Caco-2 (cell line): Measurements from ENCODE around the gene YKT6. TPM values are rescaled to one million over a fixed set of nuclear protein-coding genes. Genes with fewer than 3 reads are reported as not detected.

Experiments
- BruUV-seq: library from RNA; stranded (reverse); fragments of 400-500 nt; replicated peaks from 2 replicates; lab custom pipeline; 2021; lab: Mats Ljungman, UMichigan
- CTCF ChIA-PET: fragments of 300-600 bp; sonication (Branson Sonifier 250); formaldehyde crosslinking; loops from one replicate; lab custom pipeline; 2022; ENCODE audit warnings: antibody characterized with exemption; lab: Charles Lee
- POLR2A ChIA-PET: fragments of 300-600 bp; sonication (Branson Sonifier 250); formaldehyde crosslinking; loops from one replicate; lab custom pipeline; 2022; ENCODE audit warnings: antibody characterized with exemption; lab: Charles Lee
- DNase-seq, 2 experiments: peaks; one replicate each; pipeline versions ENCODE4 v3.0.0 to v3.0.0-alpha.2; 2020 to 2022
- H3K27me3 ChIP-seq: replicated peaks from 2 replicates; pipeline ENCODE4 v1.6.0; 2011; ENCODE audit warnings: low read length; ENCODE audit not compliant: control insufficient read depth, insufficient read depth
- H3K36me3 ChIP-seq: 2 replicates; pipeline ENCODE4 v1.5.1; 2011; ENCODE audit warnings: low read length; ENCODE audit not compliant: control insufficient read depth, insufficient read depth
- H3K4me1 ChIP-seq: fragments of 250-450 bp; sonication (Bioruptor Pico); 2 replicates; pipeline ENCODE4 v1.5.1; 2020; ENCODE audit warnings: mild to moderate bottlenecking
- H3K4me3 ChIP-seq: 2 replicates; pipeline ENCODE4 v1.5.1; 2011; ENCODE audit warnings: low read depth, mild to moderate bottlenecking, control low read depth, low read length
- H3K9me3 ChIP-seq: fragments of 250-450 bp; sonication (Bioruptor Pico); 2 replicates; pipeline ENCODE4 v1.5.1; 2020; ENCODE audit warnings: mild to moderate bottlenecking, moderate library complexity
- H3K27ac Mint-ChIP-seq: one replicate; pipeline ENCODE4 v1.8.0; 2022; ENCODE audit warnings: mixed read lengths; ENCODE audit not compliant: unreplicated experiment
- H3K27me3 Mint-ChIP-seq: one replicate; pipeline ENCODE4 v1.8.0; 2022; ENCODE audit warnings: mixed read lengths; ENCODE audit not compliant: insufficient read depth, unreplicated experiment
- H3K36me3 Mint-ChIP-seq: one replicate; pipeline ENCODE4 v1.8.0; 2022; ENCODE audit warnings: mild to moderate bottlenecking, mixed read lengths; ENCODE audit not compliant: insufficient read depth, unreplicated experiment
- H3K4me1 Mint-ChIP-seq: one replicate; pipeline ENCODE4 v1.8.0; 2022; ENCODE audit warnings: low read depth, mixed read lengths; ENCODE audit not compliant: unreplicated experiment
- H3K4me3 Mint-ChIP-seq: one replicate; pipeline ENCODE4 v1.8.0; 2022; ENCODE audit warnings: mild to moderate bottlenecking, moderate library complexity, mixed read lengths; ENCODE audit not compliant: unreplicated experiment
- H3K9me3 Mint-ChIP-seq: one replicate; pipeline ENCODE4 v1.8.0; 2022; ENCODE audit warnings: mixed read lengths; ENCODE audit not compliant: unreplicated experiment
- CTCF ChIP-seq, 2 experiments: fragments of 200-600 bp in 1 of 2; IDR thresholded peaks; 1 replicate in 1 of 2; 2 replicates in 1 of 2; pipeline versions ENCODE4 v1.5.1 to v1.8.0; 2011 to 2022; ENCODE audit warnings: antibody characterized with exemption in 1 of 2, control low read depth in 1 of 2, inconsistent platforms in 1 of 2, low read depth in 1 of 2, low read length in 1 of 2, mild to moderate bottlenecking in 1 of 2, moderate library complexity in 1 of 2; ENCODE audit not compliant: insufficient read depth in 1 of 2, severe bottlenecking in 1 of 2, unreplicated experiment in 1 of 2
- intact Hi-C: fragments of 100-400 bp; cut with micrococcal nuclease; formaldehyde crosslinking; loops from one replicate; pipeline ENCODE4 v1.10.0; 2022; ENCODE audit not compliant: unreplicated experiment
- total RNA-seq: library from RNA; stranded (reverse); gene quantifications from 2 replicates; pipeline ENCODE4 v1.2.3, GENCODE V29; 2022

The YKT6 gene
- total RNA-seq, 1 experiment from 2014 or later: 123 TPM

- H3K36me3 Mint-ChIP-seq: no peaks in the 10 kb centered on the region
- no peaks in the 10 kb centered on the region for H3K4me1 Mint-ChIP-seq
- no peak overlapping the region for H3K27ac Mint-ChIP-seq
- no peak overlapping the region for H3K4me3 Mint-ChIP-seq
- intact Hi-C loops: no loop called here
- no peaks in the 10 kb centered on the region for H3K4me1 ChIP-seq
- H3K27me3 ChIP-seq: no peaks in the 10 kb centered on the region
- no peak overlapping the region for H3K4me3 ChIP-seq
- no peak for DNase-seq
- TF ChIP-seq CTCF (IDR thresholded peaks at IDR 0.05; ENCODE audit: insufficient read depth in 1 of 2, low read depth in 1 of 2, low read length in 1 of 2, severe bottlenecking in 1 of 2, unreplicated experiment in 1 of 2): no peak
- BruUV-seq: no TSS peak
- ChIA-PET POLR2A (no interaction called here), CTCF (no interaction called here)
- no peaks in the 10 kb centered on the region for H3K9me3 Mint-ChIP-seq
- no peaks in the 10 kb centered on the region for H3K36me3 ChIP-seq
- H3K27me3 Mint-ChIP-seq: peaks cover 3% of the 10 kb centered on the region
- H3K9me3 ChIP-seq: no peaks in the 10 kb centered on the region
Measured at GRCh38 chr7:44232396-44232795, 31.6 kb downstream of the YKT6 start.

- ChIA-PET CTCF (interaction anchor here (0.5 kb wide), 1 partner anchor 8 kb away, joined by 3 read pairs; no protein-coding TSS in a partner anchor), POLR2A (no interaction called here)
- no peak overlapping the region for H3K27ac Mint-ChIP-seq
- H3K4me1 ChIP-seq: no peaks in the 10 kb centered on the region
- no peak for TF ChIP-seq CTCF (IDR thresholded peaks at IDR 0.05; ENCODE audit: insufficient read depth in 1 of 2, low read depth in 1 of 2, low read length in 1 of 2, severe bottlenecking in 1 of 2, unreplicated experiment in 1 of 2)
- H3K4me3 Mint-ChIP-seq: no peak overlapping the region
- no peaks in the 10 kb centered on the region for H3K4me1 Mint-ChIP-seq
- no peaks in the 10 kb centered on the region for H3K36me3 Mint-ChIP-seq
- BruUV-seq: no TSS peak
- intact Hi-C loops: no loop called here
- no peaks in the 10 kb centered on the region for H3K9me3 ChIP-seq
- H3K27me3 Mint-ChIP-seq: peaks cover 3% of the 10 kb centered on the region
- no peaks in the 10 kb centered on the region for H3K9me3 Mint-ChIP-seq
- DNase-seq: no peak
- no peak overlapping the region for H3K4me3 ChIP-seq
- no peaks in the 10 kb centered on the region for H3K36me3 ChIP-seq
- H3K27me3 ChIP-seq: no peaks in the 10 kb centered on the region
Measured at GRCh38 chr7:44232901-44233715, 32.3 kb downstream of the YKT6 start.

- H3K36me3 Mint-ChIP-seq: no peaks in the 10 kb centered on the region
- DNase-seq: no peak
- H3K9me3 Mint-ChIP-seq: no peaks in the 10 kb centered on the region
- Histone ChIP-seq H3K27me3 (no peaks in the 10 kb centered on the region), H3K4me1 (no peaks in the 10 kb centered on the region), H3K36me3 (no peaks in the 10 kb centered on the region), H3K4me3 (no peak overlapping the region), H3K9me3 (no peaks in the 10 kb centered on the region)
- H3K27ac Mint-ChIP-seq: no peak overlapping the region
- ChIA-PET CTCF (interaction anchor here (0.7 kb wide), 1 partner anchor 665 kb away, joined by 6 read pairs; no protein-coding TSS in a partner anchor), POLR2A (no interaction called here)
- no peak overlapping the region for H3K4me3 Mint-ChIP-seq
- H3K27me3 Mint-ChIP-seq: peaks cover 10% of the 10 kb centered on the region
- no peaks in the 10 kb centered on the region for H3K4me1 Mint-ChIP-seq
- BruUV-seq: no TSS peak
- no peak for TF ChIP-seq CTCF (IDR thresholded peaks at IDR 0.05; ENCODE audit: insufficient read depth in 1 of 2, low read depth in 1 of 2, low read length in 1 of 2, severe bottlenecking in 1 of 2, unreplicated experiment in 1 of 2)
- intact Hi-C loops: no loop called here
Measured at GRCh38 chr7:44235066-44235465, 34.3 kb downstream of the YKT6 start.
